ENCODE data around the gene MUSK. TPM values are rescaled to one million over a fixed set of nuclear protein-coding genes. Genes with fewer than 3 reads are reported as not detected.

Gene MUSK
- total and polyA plus RNA-seq, 2 of the 8 experiments (the other 6 are each of a cell fraction or from before 2014, with no cell fraction given), result not detected

DNA sequence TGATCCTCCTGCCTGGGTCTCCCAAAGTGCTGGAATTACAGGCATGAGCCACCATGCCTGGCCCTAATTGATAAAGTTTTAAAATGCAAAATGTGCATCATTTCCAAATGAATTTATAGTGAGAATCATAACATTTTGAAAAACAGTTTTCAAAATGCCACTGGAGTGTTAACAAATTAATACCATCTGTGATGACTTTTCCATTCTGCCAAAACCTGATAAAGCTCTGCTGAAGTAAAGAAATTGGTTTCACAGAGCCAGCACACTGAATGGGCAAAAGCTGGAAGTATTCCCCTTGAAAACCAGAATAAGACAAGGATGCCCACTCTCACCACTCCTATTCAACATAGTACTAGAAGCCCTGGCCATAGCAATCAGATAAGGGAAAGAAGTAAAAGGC is 89.6 kb downstream of the MUSK start:
- no peak overlapping the region for H3K4ac ChIP-seq (replicated peaks; ENCODE audit: insufficient read length, low read depth, low read length)
- H2BK12ac ChIP-seq (ENCODE audit: low read depth, low read length), result no peak overlapping the region
- no peaks in the 10 kb centered on the region for H3K4me1 ChIP-seq (replicated peaks in 1 of 4; ENCODE audit: control insufficient read depth in 3 of 4, insufficient read depth in 4 of 4, low read length in 3 of 4)
- H2AK5ac ChIP-seq (ENCODE audit: low read depth, low read length), result no peak overlapping the region
- H2BK15ac ChIP-seq (ENCODE audit: low read length), result no peak overlapping the region
- no peaks in the 10 kb centered on the region for H3K27me3 ChIP-seq (replicated peaks in 1 of 4; ENCODE audit: control insufficient read depth in 3 of 4, extremely low read depth in 1 of 4, insufficient read depth in 3 of 4, low read length in 3 of 4)
- no peak overlapping the region for H3K27ac ChIP-seq (ENCODE audit: low read depth, low read length)
- H4K8ac ChIP-seq (ENCODE audit: extremely low read depth, insufficient read depth, low read length), result no peak overlapping the region
- CTCF ChIA-PET (ENCODE audit: partially characterized antibody), result interaction anchor here (1.6 kb wide), 1 partner anchor 10 kb away, joined by 4 read pairs; no protein-coding TSS in a partner anchor
- H3K14ac ChIP-seq (ENCODE audit: insufficient read length), result no peak overlapping the region
- no peak for TF ChIP-seq BACH1 (IDR thresholded peaks at IDR 0.05; ENCODE audit: low read length)
- TF ChIP-seq TCF12 (IDR thresholded peaks at IDR 0.05; ENCODE audit: low read depth, low read length), result no peak
- no peak for TF ChIP-seq GTF2F1 (IDR thresholded peaks at IDR 0.05; ENCODE audit: borderline replicate concordance, low read depth, low read length)
- TF ChIP-seq EZH2 (IDR thresholded peaks at IDR 0.05; ENCODE audit: low read depth, low read length, severe bottlenecking), result no peak
- no peak for TF ChIP-seq CTBP2 (IDR thresholded peaks at IDR 0.05; ENCODE audit: borderline replicate concordance, insufficient read depth, insufficient read length, low read length)
- no peak for TF ChIP-seq SAP30 (IDR thresholded peaks at IDR 0.05; ENCODE audit: insufficient read depth, insufficient replicate concordance, low read length)
- TF ChIP-seq TBP (IDR thresholded peaks at IDR 0.05; ENCODE audit: low read depth, low read length), result no peak
- no peak for TF ChIP-seq SP1 (IDR thresholded peaks at IDR 0.05; ENCODE audit: low read depth, low read length)
- no peak overlapping the region for H2AFZ ChIP-seq (ENCODE audit: low read length)
- no peaks in the 10 kb centered on the region for H3K36me3 ChIP-seq (ENCODE audit: control insufficient read depth in 2 of 4, insufficient read depth in 4 of 4, low read length in 3 of 4)
- no peak overlapping the region for H3K23ac ChIP-seq (ENCODE audit: insufficient read length)
- H3K56ac ChIP-seq (replicated peaks; ENCODE audit: insufficient read length, low read depth, low read length), result no peak overlapping the region
- no peak overlapping the region for H4K5ac ChIP-seq (ENCODE audit: insufficient read length, low read depth, low read length)
- no peaks in the 10 kb centered on the region for H3K23me2 ChIP-seq (ENCODE audit: low read depth, low read length)
- no peak overlapping the region for H2BK20ac ChIP-seq (ENCODE audit: low read length)
- H3K9ac ChIP-seq (replicated peaks in 1 of 4; ENCODE audit: extremely low read depth in 1 of 4, low read depth in 3 of 4, low read length in 3 of 4), result no peak overlapping the region
- H2BK120ac ChIP-seq (replicated peaks; ENCODE audit: low read depth, low read length), result no peak overlapping the region
- no peak overlapping the region for H2BK5ac ChIP-seq (ENCODE audit: low read depth, low read length)
- FAIRE-seq (no peak), DNase-seq (ENCODE audit: low read depth in 1 of 2, low spot score in 2 of 2) (no peak)
- H3K79me1 ChIP-seq (ENCODE audit: low read depth, low read length), result no peaks in the 10 kb centered on the region
- POLR2A ChIA-PET (ENCODE audit: partially characterized antibody), result no interaction called here
- no peak overlapping the region for H3K18ac ChIP-seq (ENCODE audit: extremely low read depth, low read length)
- no peaks in the 10 kb centered on the region for H4K20me1 ChIP-seq (replicated peaks in 1 of 2; ENCODE audit: control insufficient read depth in 1 of 2, insufficient read depth in 2 of 2, low read length in 2 of 2)
- no peaks in the 10 kb centered on the region for H3K9me3 ChIP-seq (ENCODE audit: insufficient read depth in 2 of 2, low read depth in 1 of 2, low read length in 1 of 2)
- H3K4me3 ChIP-seq (ENCODE audit: extremely low read depth in 1 of 4, insufficient read depth in 2 of 4, low read depth in 3 of 4, low read length in 4 of 4), result no peak overlapping the region
- H4K91ac ChIP-seq (replicated peaks; ENCODE audit: insufficient read length, low read length), result no peak overlapping the region
- no peaks in the 10 kb centered on the region for H3K79me2 ChIP-seq (ENCODE audit: control insufficient read depth in 1 of 2, insufficient read depth in 2 of 2, low read length in 2 of 2)
- H3K4me2 ChIP-seq (ENCODE audit: insufficient read depth in 1 of 2, low read depth in 2 of 2, low read length in 2 of 2), result no peak overlapping the region
